Ishikawa (cell line): ENCODE measurements around the gene CDH23.
A peak's percentile ranks its signal among the peaks of the same experiment; 100 is the strongest.

ENCODE experiments used
- CEBPB ChIP-seq: IDR thresholded peaks from 2 replicates; pipeline ENCODE4 v1.6.1; 2012
- CREB1 ChIP-seq: IDR thresholded peaks from 2 replicates; pipeline ENCODE4 v1.6.1; 2012; ENCODE audit warnings: low read depth
- EGR1 ChIP-seq: IDR thresholded peaks from 2 replicates; pipeline ENCODE4 v1.6.1; 2012
- EP300 ChIP-seq: IDR thresholded peaks from 2 replicates; pipeline ENCODE4 v1.6.1; 2012; ENCODE audit warnings: borderline replicate concordance
- FOXM1 ChIP-seq: IDR thresholded peaks from 2 replicates; pipeline ENCODE4 v1.6.1; 2012; ENCODE audit warnings: low read depth, borderline replicate concordance
- NFIC ChIP-seq: IDR thresholded peaks from 2 replicates; pipeline ENCODE4 v1.6.1; 2012
- RAD21 ChIP-seq: IDR thresholded peaks from 2 replicates; pipeline ENCODE4 v1.6.1; 2012; ENCODE audit warnings: low read depth
- REST ChIP-seq: IDR thresholded peaks from 2 replicates; pipeline ENCODE4 v1.6.1; 2012; ENCODE audit warnings: low read depth, mild to moderate bottlenecking
- TAF1 ChIP-seq: IDR thresholded peaks from 2 replicates; pipeline ENCODE4 v1.6.1; 2012; ENCODE audit warnings: low read depth, mild to moderate bottlenecking
- TCF12 ChIP-seq: IDR thresholded peaks from 2 replicates; pipeline ENCODE4 v1.6.1; 2012; ENCODE audit warnings: low read depth
- TEAD4 ChIP-seq: IDR thresholded peaks from 2 replicates; pipeline ENCODE4 v1.6.1; 2012
- USF1 ChIP-seq: IDR thresholded peaks from 2 replicates; pipeline ENCODE4 v1.6.1; 2012
- YY1 ChIP-seq: IDR thresholded peaks from 2 replicates; pipeline ENCODE4 v1.6.1; 2012; ENCODE audit warnings: low read depth
- ZBTB7A ChIP-seq: IDR thresholded peaks from 2 replicates; pipeline ENCODE4 v1.6.1; 2012; ENCODE audit warnings: low read depth
- TF ChIP-seq, protein P1 (sequence below): IDR thresholded peaks from 2 replicates; pipeline ENCODE4 v1.6.1; 2012

CDH23 gene

GRCh38 chr10:71569775-71570588 lies 173.3 kb downstream of the CDH23 start:
- no peak for TF ChIP-seq FOXM1
- peak; percentile 86 for TF ChIP-seq RAD21
- TF ChIP-seq TEAD4 = no peak
- TF ChIP-seq CEBPB = no peak
- no peak for TF ChIP-seq YY1
- TF ChIP-seq REST = no peak

DNA sequence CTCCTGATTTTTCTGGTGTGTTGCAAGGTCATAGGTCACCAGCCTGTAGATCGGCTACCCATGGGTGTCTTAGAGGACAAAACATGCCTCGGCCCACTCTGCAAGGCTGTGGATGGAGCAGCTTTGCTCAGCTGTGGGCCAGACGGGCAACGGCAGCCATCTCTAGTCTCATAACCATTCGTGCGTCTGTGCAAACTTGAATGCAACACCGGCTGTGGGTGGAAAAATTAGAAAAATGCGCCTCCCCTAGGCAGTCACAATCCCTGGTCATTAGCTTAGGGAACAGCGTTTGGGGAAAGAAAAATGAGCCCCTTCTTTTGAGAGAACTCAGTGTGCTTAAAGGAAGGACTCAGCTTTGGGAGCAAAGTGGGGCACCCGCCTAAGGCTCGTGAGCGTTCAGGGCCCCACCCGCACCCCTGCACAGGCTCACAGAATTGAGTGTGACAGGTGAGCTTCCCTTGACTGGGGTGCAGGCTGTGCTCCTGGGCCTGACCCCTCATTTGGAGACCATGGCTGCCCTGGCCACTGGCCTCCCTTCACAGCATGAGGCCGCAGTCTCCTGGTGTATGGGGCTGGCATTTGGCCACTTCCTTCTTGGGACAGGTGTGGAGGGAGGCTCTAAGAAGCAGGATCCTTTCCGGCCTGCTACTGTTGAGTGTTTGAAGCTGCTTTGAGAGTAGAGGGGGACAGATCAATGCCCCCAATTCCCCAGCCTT lies 174.9 kb downstream of the CDH23 start:
- 0 out of 2 replicates have a peak, but pooled peaks have one; percentile 19 for TF ChIP-seq NFIC
- no peak for TF ChIP-seq CREB1

GRCh38 chr10:71572962-71573361 lies 176.2 kb downstream of the CDH23 start:
- TF ChIP-seq USF1 = no peak
- TF ChIP-seq TCF12 = no peak
- TF ChIP-seq CREB1 = no peak
- no peak for TF ChIP-seq TAF1
- no peak for TF ChIP-seq EGR1
- TF ChIP-seq, protein P1, sequence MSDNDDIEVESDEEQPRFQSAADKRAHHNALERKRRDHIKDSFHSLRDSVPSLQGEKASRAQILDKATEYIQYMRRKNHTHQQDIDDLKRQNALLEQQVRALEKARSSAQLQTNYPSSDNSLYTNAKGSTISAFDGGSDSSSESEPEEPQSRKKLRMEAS = no peak
- no peak for TF ChIP-seq TEAD4
- no peak for TF ChIP-seq RAD21
- no peak for TF ChIP-seq ZBTB7A
- TF ChIP-seq NFIC = no peak
- no peak for TF ChIP-seq YY1
- no peak for TF ChIP-seq FOXM1
- TF ChIP-seq EP300 = no peak
- TF ChIP-seq REST = no peak
- no peak for TF ChIP-seq CEBPB

GRCh38 chr10:71573562-71574518 lies 177.1 kb downstream of the CDH23 start:
- no peak for TF ChIP-seq FOXM1
- no peak for TF ChIP-seq TAF1
- TF ChIP-seq NFIC = no peak
- no peak for TF ChIP-seq ZBTB7A

GRCh38 chr10:71575451-71575850 lies 178.7 kb downstream of the CDH23 start:
- TF ChIP-seq ZBTB7A = no peak
- no peak for TF ChIP-seq CEBPB
- TF ChIP-seq TEAD4 = no peak
- TF ChIP-seq CREB1 = no peak
- TF ChIP-seq EGR1 = no peak
- no peak for TF ChIP-seq REST
- no peak for TF ChIP-seq RAD21
- TF ChIP-seq TCF12 = no peak
- no peak for TF ChIP-seq FOXM1
- TF ChIP-seq EP300 = no peak
- TF ChIP-seq NFIC = no peak
- no peak for TF ChIP-seq YY1
- no peak for TF ChIP-seq USF1
